K562 (cell line): ENCODE measurements around the gene ROS1. TPM values are rescaled to one million over a fixed set of nuclear protein-coding genes. Genes with fewer than 3 reads are reported as not detected.

Source experiments
- ATAC-seq: fragments of 200-7000 bp; cut with Tn5 transposase; 3 replicates; pipeline ENCODE4 v1.9.1; 2020; ENCODE audit warnings: moderate library complexity
- BruUV-seq: library from RNA; stranded (reverse); fragments of 400-500 nt; replicated peaks from 2 replicates; lab custom pipeline; 2021; lab: Mats Ljungman, UMichigan
- CTCF ChIA-PET: fragments of 300-600 bp; formaldehyde crosslinking; extraction: SDS; loops from one replicate; lab custom pipeline; 2021; ENCODE audit warnings: low intra/inter-chr PET ratio; lab: Yijun Ruan, JAX
- POLR2A ChIA-PET: fragments of 300-600, 350-650 bp; sonication (Branson Sonifier 250); formaldehyde crosslinking; extraction: SDS; loops from one replicate; lab custom pipeline; 2021; ENCODE audit warnings: antibody characterized with exemption, inconsistent platforms; lab: Yijun Ruan, JAX
- DNase-seq, 4 experiments: peaks; one replicate each; pipeline versions ENCODE4 v3.0.0 to v3.0.0-alpha.2; 2011 to 2018; ENCODE audit warnings: low spot score in 3 of 4, mixed read lengths in 3 of 4; ENCODE audit errors: extremely low read depth in 1 of 4
- FAIRE-seq: peaks from 2 replicates; lab custom pipeline; 2011; peaks lifted over from hg19 to GRCh38; lab: Jason Lieb, UNC
- H2AFZ ChIP-seq: 2 replicates; pipeline ENCODE4 v1.6.0; 2011; ENCODE audit warnings: low read depth, low read length, control low read depth, inconsistent platforms
- H3K27ac ChIP-seq: fragments of 200-600 bp; 3 replicates; pipeline ENCODE4 v1.8.0; 2011; ENCODE audit warnings: low read depth, mild to moderate bottlenecking, control low read depth, inconsistent platforms, low read length, moderate library complexity, mixed read lengths; ENCODE audit errors: extremely low read depth
- H3K27me3 ChIP-seq, 2 experiments: fragments of 300-600 bp in 1 of 2; 2 replicates in 1 of 2; 3 replicates in 1 of 2; pipeline versions ENCODE4 v1.6.0 to v1.8.0; 2011; ENCODE audit warnings: inconsistent platforms in 2 of 2, low read length in 2 of 2, mild to moderate bottlenecking in 1 of 2, mixed read lengths in 1 of 2, moderate library complexity in 1 of 2; ENCODE audit not compliant: control insufficient read depth in 2 of 2, insufficient read depth in 2 of 2
- H3K36me3 ChIP-seq: fragments of 300-600 bp; 3 replicates; pipeline ENCODE4 v1.8.0; 2011; ENCODE audit warnings: mild to moderate bottlenecking, low read length, inconsistent platforms; ENCODE audit not compliant: control insufficient read depth, insufficient read depth
- H3K4me1 ChIP-seq, 2 experiments: fragments of 200-600 bp in 1 of 2; replicated peaks in 1 of 2; 2 replicates in 1 of 2; 3 replicates in 1 of 2; pipeline versions ENCODE4 v1.5.1 to v1.8.0; 2011; ENCODE audit warnings: inconsistent platforms in 2 of 2, low read length in 2 of 2, mild to moderate bottlenecking in 1 of 2, mixed read lengths in 1 of 2, moderate library complexity in 1 of 2; ENCODE audit not compliant: control insufficient read depth in 2 of 2, insufficient read depth in 2 of 2
- H3K4me2 ChIP-seq: 2 replicates; pipeline ENCODE4 v1.6.1; 2011; ENCODE audit warnings: low read length, control low read depth, inconsistent platforms, mixed read lengths; ENCODE audit not compliant: insufficient read depth
- H3K4me3 ChIP-seq: fragments of 200-600 bp; sonication (generic), shearing (Covaris generic); 2 replicates; pipeline ENCODE4 v1.5.1; 2016; ENCODE audit warnings: control low read depth, inconsistent platforms
- H3K79me2 ChIP-seq: fragments of 200-600 bp; 3 replicates; pipeline ENCODE4 v1.8.0; 2011; ENCODE audit warnings: low read length, inconsistent platforms; ENCODE audit not compliant: control insufficient read depth, insufficient read depth
- H3K9ac ChIP-seq, 2 experiments: 2 replicates each; pipeline versions ENCODE4 v1.6.0 to v1.6.1; 2011; ENCODE audit warnings: low read depth in 2 of 2, low read length in 2 of 2, control low read depth in 1 of 2, inconsistent platforms in 1 of 2, mild to moderate bottlenecking in 1 of 2, mixed read lengths in 1 of 2; ENCODE audit not compliant: insufficient read depth in 1 of 2
- H3K9me1 ChIP-seq: one replicate; pipeline ENCODE4 v1.6.0; 2011; ENCODE audit warnings: inconsistent platforms, mild to moderate bottlenecking, low read length, moderate library complexity; ENCODE audit not compliant: control insufficient read depth, insufficient read depth
- H3K9me3 ChIP-seq: replicated peaks from 2 replicates; pipeline ENCODE4 v1.5.1; 2011; ENCODE audit warnings: low read depth, low read length, inconsistent platforms; ENCODE audit not compliant: control insufficient read depth, insufficient read depth
- H4K20me1 ChIP-seq: replicated peaks from 2 replicates; pipeline ENCODE4 v1.6.1; 2011; ENCODE audit warnings: low read length, inconsistent platforms, mixed read lengths; ENCODE audit not compliant: control insufficient read depth, insufficient read depth
- CBX2 ChIP-seq: fragments of 200-600 bp; sonication (generic); IDR thresholded peaks from one replicate; pipeline ENCODE4 v1.6.1; 2012; ENCODE audit warnings: mild to moderate bottlenecking, low read length, inconsistent platforms; ENCODE audit not compliant: insufficient read depth, poor library complexity, severe bottlenecking
- NFATC3 ChIP-seq: fragments of 450-650 bp; IDR thresholded peaks from 2 replicates; pipeline ENCODE4 v1.6.1; 2017; ENCODE audit warnings: mild to moderate bottlenecking
- ZNF175 ChIP-seq: fragments of 200-800 bp; sonication (Bioruptor generic); IDR thresholded peaks from 2 replicates; pipeline ENCODE4 v1.6.1; 2016; ENCODE audit warnings: low read depth, mild to moderate bottlenecking, missing genetic modification characterization, missing compliant biosample characterization
- ZNF224 ChIP-seq: sonication (generic); formaldehyde crosslinking; IDR thresholded peaks from 2 replicates; pipeline ENCODE4 v1.8.0; 2022; ENCODE audit warnings: mild to moderate bottlenecking, missing genetic modification reagents
- ZNF644 ChIP-seq: fragments of 200-800 bp; sonication (Bioruptor generic); IDR thresholded peaks from 2 replicates; pipeline ENCODE4 v1.6.1; 2016; ENCODE audit warnings: low read depth, missing genetic modification characterization, missing compliant biosample characterization
- ZNF830 ChIP-seq: fragments of 250-450 bp; sonication (Bioruptor Pico); IDR thresholded peaks from 2 replicates; pipeline ENCODE4 v1.5.0; 2021; ENCODE audit warnings: mild to moderate bottlenecking
- in situ Hi-C: fragments of 300-500 bp; cut with MboI; formaldehyde crosslinking; loops from 4 replicates; pipeline ENCODE4 v1.15.0; 2018; ENCODE audit warnings: inconsistent platforms, mixed read lengths
- intact Hi-C: fragments of 100-400 bp; cut with micrococcal nuclease; formaldehyde crosslinking; loops from 2 replicates; pipeline ENCODE4 v1.14.2; 2022
- polyA plus RNA-seq, 8 experiments: library from polyadenylated mRNA; depleted of rRNA in 4 of 8; stranded (reverse) in 5 of 8; unstranded in 3 of 8; fragments of >200 nt; fragmentation: Nextera tagmentation in 2 of 8; fragmentation: Illumina TruSeq in 1 of 8; extraction: Ambion mirVana in 2 of 8; extraction: Trizol in 1 of 8; gene quantifications; 2 replicates each; pipeline versions ENCODE4 v1.2.1 to v1.2.3, GENCODE V29; 2011 to 2014; ENCODE audit warnings: inconsistent platforms in 1 of 8, missing spikeins in 1 of 8
- total RNA-seq, 7 experiments: library from RNA; depleted of rRNA in 6 of 7; stranded (reverse); fragments of >200 nt in 6 of 7; fragmentation: Illumina TruSeq in 2 of 7; extraction: Trizol in 2 of 7; gene quantifications; 2 replicates each; pipeline versions ENCODE4 v1.2.1 to v1.2.3, GENCODE V29; 2011 to 2021; ENCODE audit warnings: low replicate concordance in 1 of 7

The ROS1 gene
- total and polyA plus RNA-seq, 9 of the 15 experiments (the other 6 are each of a cell fraction or from before 2014, with no cell fraction given), result under 0.01 to 0.16 (median 0.04) TPM; not detected in 6

- TF ChIP-seq ZNF175 (CRISPR knock-in tag) (no peak), ZNF224 (CRISPR knock-in tag) (no peak)
- TF ChIP-seq, all 486 proteins: peak for 0
Observed at GRCh38 chr6:117417851-117418250, 7.9 kb downstream of the ROS1 start (continued).

- TF ChIP-seq ZNF644 (tag) (no peak), ZNF830 (no peak), NFATC3 (no peak), CBX2 (no peak)
- in situ Hi-C loops, result no loop called here
- BruUV-seq, result no TSS peak
- H3K9me1 ChIP-seq, result no peaks in the 10 kb centered on the region
- ATAC-seq, result no peak
- H3K27ac ChIP-seq, result no peak overlapping the region
- H3K9me3 ChIP-seq, result no peaks in the 10 kb centered on the region
- no peak for DNase-seq
- peaks cover 0 to 8% of the 10 kb centered on the region in 2 experiments; a peak in 1 of 5 replicates for H3K27me3 ChIP-seq
- H3K4me3 ChIP-seq, result no peak overlapping the region
- no peak overlapping the region for H2AFZ ChIP-seq
- POLR2A ChIA-PET, result interaction anchor here (0.6 kb wide), 1 partner anchor 934 kb away, joined by 3 read pairs; no protein-coding TSS in a partner anchor
- no peaks in the 10 kb centered on the region for H3K79me2 ChIP-seq
- intact Hi-C loops, result no loop called here
- CTCF ChIA-PET, result no interaction called here
- no peak overlapping the region for H3K4me2 ChIP-seq
- no peak for FAIRE-seq
- H3K9ac ChIP-seq, result no peak overlapping the region
- H3K4me1 ChIP-seq, result no peaks in the 10 kb centered on the region
- no peaks in the 10 kb centered on the region for H4K20me1 ChIP-seq
- no peaks in the 10 kb centered on the region for H3K36me3 ChIP-seq
Observed at GRCh38 chr6:117414770-117415169, 11.0 kb downstream of the ROS1 start.
